A549 (cell line): Measurements from ENCODE around the gene TTC3. TPM values are rescaled to one million over a fixed set of nuclear protein-coding genes. Genes with fewer than 3 reads are reported as not detected.

Experiments used
- ATAC-seq, 2 experiments: fragments of 200-7000 bp in 1 of 2; fragments of >200 bp in 1 of 2; cut with Nextera tagmentation in 1 of 2; cut with Tn5 transposase in 1 of 2; 3 replicates each; pipeline versions ENCODE4 v1.8.0 to v1.9.1; 2018 to 2020; ENCODE audit warnings: mild to moderate bottlenecking in 1 of 2, moderate library complexity in 1 of 2
- CTCF ChIA-PET: fragments of 300-600 bp; sonication (Branson Sonifier 250); formaldehyde crosslinking; extraction: SDS; loops from one replicate; lab custom pipeline; 2021; ENCODE audit warnings: antibody characterized with exemption, inconsistent platforms; lab: Yijun Ruan, JAX
- POLR2A ChIA-PET: fragments of 350-600 bp; formaldehyde crosslinking; extraction: SDS; loops from one replicate; lab custom pipeline; 2021; ENCODE audit warnings: antibody characterized with exemption, inconsistent platforms; lab: Yijun Ruan, JAX
- DNase-seq, 2 experiments: peaks; one replicate each; pipeline versions ENCODE4 v3.0.0 to v3.0.0-alpha.2; 2011 to 2016; ENCODE audit warnings: low read depth in 1 of 2, low spot score in 1 of 2
- FAIRE-seq: peaks from 2 replicates; lab custom pipeline; 2011; peaks lifted over from hg19 to GRCh38; lab: Jason Lieb, UNC
- H3K27ac ChIP-seq, 2 experiments: fragments of >200 bp; sonication (Bioruptor Twin); formaldehyde crosslinking; 3 replicates each; pipeline ENCODE4 v1.5.1; 2016 to 2017
- H3K4me1 ChIP-seq: fragments of >200 bp; sonication (Bioruptor Twin); formaldehyde crosslinking; 3 replicates; pipeline ENCODE4 v1.6.1; 2016
- H3K4me2 ChIP-seq: fragments of >200 bp; sonication (Bioruptor Twin); formaldehyde crosslinking; 3 replicates; pipeline ENCODE4 v1.6.1; 2016
- H3K4me3 ChIP-seq: fragments of >200 bp; sonication (Bioruptor Twin); formaldehyde crosslinking; 3 replicates; pipeline ENCODE4 v1.5.1; 2016
- H3K9me3 ChIP-seq: fragments of >200 bp; sonication (Bioruptor Twin); formaldehyde crosslinking; 3 replicates; pipeline ENCODE4 v1.6.1; 2016
- CBX8 ChIP-seq: fragments of 200-600 bp; sonication (generic); IDR thresholded peaks from 2 replicates; pipeline ENCODE4 v1.6.1; 2016
- CEBPB ChIP-seq, 2 experiments: fragments of >200 bp in 1 of 2; sonication (Bioruptor Twin) in 1 of 2; formaldehyde crosslinking in 1 of 2; IDR thresholded peaks; 2 replicates each; pipeline ENCODE4 v1.6.1; 2012 to 2016
- CHD4 ChIP-seq: fragments of 200-600 bp; sonication (generic); IDR thresholded peaks from 2 replicates; pipeline ENCODE4 v1.6.1; 2016; ENCODE audit warnings: antibody characterized with exemption, mild to moderate bottlenecking, borderline replicate concordance
- ESRRA ChIP-seq: fragments of 150-350 bp; IDR thresholded peaks from 2 replicates; pipeline ENCODE4 v1.6.1; 2014; ENCODE audit warnings: mild to moderate bottlenecking, low read length, borderline replicate concordance
- FOSB ChIP-seq: fragments of 250-450 bp; sonication (Bioruptor Pico); IDR thresholded peaks from 2 replicates; pipeline ENCODE4 v1.5.0; 2020; ENCODE audit warnings: mild to moderate bottlenecking, moderate library complexity
- FOSL2 ChIP-seq, 2 experiments: fragments of 450-650 bp in 1 of 2; fragments of >200 bp in 1 of 2; sonication (Bioruptor Twin) in 1 of 2; formaldehyde crosslinking; IDR thresholded peaks; 2 replicates each; pipeline versions ENCODE4 v1.5.0 to v1.6.1; 2016 to 2020; ENCODE audit warnings: mild to moderate bottlenecking in 1 of 2, moderate library complexity in 1 of 2
- FOXS1 ChIP-seq: fragments of 250-450 bp; sonication (Bioruptor Pico); IDR thresholded peaks from 2 replicates; pipeline ENCODE4 v1.5.0; 2020; ENCODE audit warnings: mild to moderate bottlenecking, moderate library complexity
- GATA3 ChIP-seq: IDR thresholded peaks from 2 replicates; pipeline ENCODE4 v1.6.1; 2012; ENCODE audit warnings: borderline replicate concordance
- HDAC2 ChIP-seq: fragments of 200-600 bp; sonication (generic); IDR thresholded peaks from 2 replicates; pipeline ENCODE4 v1.6.1; 2016
- HOXA7 ChIP-seq: fragments of 250-450 bp; sonication (Bioruptor Pico); IDR thresholded peaks from 2 replicates; pipeline ENCODE4 v1.5.0; 2020; ENCODE audit warnings: mild to moderate bottlenecking, moderate library complexity
- HOXB5 ChIP-seq: fragments of 250-450 bp; sonication (Bioruptor Pico); IDR thresholded peaks from 2 replicates; pipeline ENCODE4 v1.5.0; 2020; ENCODE audit warnings: mild to moderate bottlenecking, moderate library complexity
- KDM5A ChIP-seq: fragments of 200-600 bp; sonication (generic); IDR thresholded peaks from 2 replicates; pipeline ENCODE4 v1.6.1; 2016; ENCODE audit warnings: antibody characterized with exemption, mild to moderate bottlenecking
- MAFK ChIP-seq: fragments of 450-650 bp; IDR thresholded peaks from 2 replicates; pipeline ENCODE4 v1.6.1; 2014; ENCODE audit not compliant: partially characterized antibody
- MAZ ChIP-seq: fragments of 150-350 bp; IDR thresholded peaks from 2 replicates; pipeline ENCODE4 v1.6.1; 2014; ENCODE audit warnings: antibody characterized with exemption, low read depth, low read length, borderline replicate concordance
- NR3C1 ChIP-seq: fragments of >200 bp; sonication (Bioruptor Twin); formaldehyde crosslinking; IDR thresholded peaks from 3 replicates; pipeline ENCODE4 v1.6.1; 2017
- PHF8 ChIP-seq: fragments of 200-600 bp; sonication (generic); IDR thresholded peaks from 2 replicates; pipeline ENCODE4 v1.6.1; 2016; ENCODE audit warnings: low read depth, mild to moderate bottlenecking, antibody characterized with exemption, moderate library complexity, borderline replicate concordance
- RAD21 ChIP-seq, 2 experiments: fragments of >200 bp in 1 of 2; sonication (Bioruptor Twin) in 1 of 2; formaldehyde crosslinking in 1 of 2; IDR thresholded peaks in 1 of 2; conservative IDR thresholded peaks in 1 of 2; 2 replicates in 1 of 2; 3 replicates in 1 of 2; pipeline ENCODE4 v1.6.1; 2012 to 2018; ENCODE audit warnings: inconsistent platforms in 1 of 2
- RARB ChIP-seq: fragments of 250-450 bp; sonication (Bioruptor Pico); IDR thresholded peaks from 2 replicates; pipeline ENCODE4 v1.8.0; 2021; ENCODE audit warnings: mild to moderate bottlenecking, moderate library complexity
- RFX5 ChIP-seq: fragments of 450-650 bp; IDR thresholded peaks from 2 replicates; pipeline ENCODE4 v1.7.1; 2014; ENCODE audit warnings: antibody characterized with exemption, mild to moderate bottlenecking, moderate library complexity
- RNF2 ChIP-seq: fragments of 200-600 bp; sonication (generic); IDR thresholded peaks from 2 replicates; pipeline ENCODE4 v1.6.1; 2016; ENCODE audit warnings: low read depth, mild to moderate bottlenecking, antibody characterized with exemption, moderate library complexity, borderline replicate concordance
- TFCP2L1 ChIP-seq: fragments of 250-450 bp; sonication (Bioruptor Pico); IDR thresholded peaks from 2 replicates; pipeline ENCODE4 v1.5.0; 2021; ENCODE audit warnings: mild to moderate bottlenecking
- TP53 ChIP-seq: fragments of 250-450 bp; sonication (Bioruptor Pico); IDR thresholded peaks from 2 replicates; pipeline ENCODE4 v1.5.0; 2021; ENCODE audit warnings: mild to moderate bottlenecking, moderate library complexity
- ZC3H11A ChIP-seq: fragments of 450-650 bp; IDR thresholded peaks from 2 replicates; pipeline ENCODE4 v1.6.1; 2014; ENCODE audit warnings: antibody characterized with exemption, mild to moderate bottlenecking
- ZSCAN20 ChIP-seq: fragments of 250-450 bp; sonication (Bioruptor Pico); IDR thresholded peaks from 2 replicates; pipeline ENCODE4 v1.8.0; 2022; ENCODE audit warnings: mild to moderate bottlenecking, moderate library complexity
- WGBS: methylation state at CpG from one replicate; pipeline ENCODE4 v1.1.6; 2017; ENCODE audit errors: missing lambda C conversion rate; 5-methylcytosine and 5-hydroxymethylcytosine counted together
- polyA plus RNA-seq, 4 experiments: library from polyadenylated mRNA; depleted of rRNA in 3 of 4; stranded (reverse); fragments of >200 nt; fragmentation: RNase III in 1 of 4; extraction: RNeasy Plus Mini Kit Qiagen cat#74134 plus additional on column Dnase treatment in 1 of 4; gene quantifications; 2 replicates in 3 of 4; 3 replicates in 1 of 4; pipeline ENCODE4 v1.2.3, GENCODE V29; 2011 to 2017
- TF ChIP-seq, protein P1 (sequence below): IDR thresholded peaks from 2 replicates; pipeline ENCODE4 v1.6.1; 2012
- TF ChIP-seq, protein P2 (sequence below): fragments of 150-350 bp; IDR thresholded peaks from 2 replicates; pipeline ENCODE4 v1.6.1; 2014; ENCODE audit warnings: low read depth, mild to moderate bottlenecking, low read length
- TF ChIP-seq, protein P3 (sequence below): IDR thresholded peaks from 2 replicates; pipeline ENCODE4 v1.6.1; 2012; ENCODE audit warnings: low read depth, borderline replicate concordance
- TF ChIP-seq, protein P4 (sequence below): fragments of 200-600 bp; sonication (generic); IDR thresholded peaks from 2 replicates; pipeline ENCODE4 v1.6.1; 2016; ENCODE audit warnings: antibody characterized with exemption, mild to moderate bottlenecking, moderate library complexity

Gene TTC3
- polyA plus RNA-seq, 2 of the 4 experiments (the other 2 are of a cell fraction) = 34.2 to 62.2 TPM

DNA sequence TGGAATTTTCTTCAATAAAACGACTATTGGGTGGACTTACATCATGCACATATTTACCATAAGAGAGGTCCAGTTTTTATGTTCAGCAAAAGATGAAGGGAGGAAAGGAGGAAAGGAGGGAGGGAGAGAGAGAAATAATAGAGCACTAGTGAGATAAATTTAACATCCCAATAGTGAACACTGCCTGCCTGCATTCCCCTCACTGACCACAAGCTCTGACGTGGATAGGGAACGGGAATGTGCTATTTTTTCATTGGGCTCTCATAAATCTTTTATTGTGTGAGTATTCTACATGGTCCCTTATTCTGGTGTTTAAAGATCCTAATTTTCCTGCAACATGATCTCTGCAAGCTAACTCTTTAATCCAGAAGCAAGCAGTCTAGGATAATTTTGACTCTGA lies 82.1 kb downstream of the TTC3 start:
- Histone ChIP-seq H3K4me2 (no peak overlapping the region), H3K4me1 (no peaks in the 10 kb centered on the region), H3K9me3 (no peaks in the 10 kb centered on the region), H3K27ac (no peak overlapping the region), H3K4me3 (no peak overlapping the region)
- DNase-seq = no peak
- no peak for ATAC-seq
- ChIA-PET CTCF (no interaction called here), POLR2A (no interaction called here)
- 83% methylated on average over 3 of the region's 3 CpGs for WGBS
- FAIRE-seq = no peak
- TF ChIP-seq RFX5 = no peak
- TF ChIP-seq CBX8 = no peak
- no peak for TF ChIP-seq ZSCAN20 (CRISPR knock-in tag)
- TF ChIP-seq TFCP2L1 (CRISPR knock-in tag) = no peak
- TF ChIP-seq GATA3 = no peak
- TF ChIP-seq FOSB (CRISPR knock-in tag) = no peak
- TF ChIP-seq HOXA7 (CRISPR knock-in tag) = no peak
- TF ChIP-seq RARB = no peak
- TF ChIP-seq NR3C1 = no peak
- no peak for TF ChIP-seq RNF2
- no peak for TF ChIP-seq TP53 (CRISPR knock-in tag)
- no peak for TF ChIP-seq PHF8
- TF ChIP-seq CHD4 = no peak
- TF ChIP-seq, protein P1, sequence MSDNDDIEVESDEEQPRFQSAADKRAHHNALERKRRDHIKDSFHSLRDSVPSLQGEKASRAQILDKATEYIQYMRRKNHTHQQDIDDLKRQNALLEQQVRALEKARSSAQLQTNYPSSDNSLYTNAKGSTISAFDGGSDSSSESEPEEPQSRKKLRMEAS = no peak
- TF ChIP-seq KDM5A = no peak
- TF ChIP-seq ZC3H11A = no peak
- no peak for TF ChIP-seq MAFK
- no peak for TF ChIP-seq FOXS1 (CRISPR knock-in tag)
- TF ChIP-seq, protein P2, sequence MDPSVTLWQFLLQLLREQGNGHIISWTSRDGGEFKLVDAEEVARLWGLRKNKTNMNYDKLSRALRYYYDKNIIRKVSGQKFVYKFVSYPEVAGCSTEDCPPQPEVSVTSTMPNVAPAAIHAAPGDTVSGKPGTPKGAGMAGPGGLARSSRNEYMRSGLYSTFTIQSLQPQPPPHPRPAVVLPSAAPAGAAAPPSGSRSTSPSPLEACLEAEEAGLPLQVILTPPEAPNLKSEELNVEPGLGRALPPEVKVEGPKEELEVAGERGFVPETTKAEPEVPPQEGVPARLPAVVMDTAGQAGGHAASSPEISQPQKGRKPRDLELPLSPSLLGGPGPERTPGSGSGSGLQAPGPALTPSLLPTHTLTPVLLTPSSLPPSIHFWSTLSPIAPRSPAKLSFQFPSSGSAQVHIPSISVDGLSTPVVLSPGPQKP = no peak
- TF ChIP-seq, protein P3, sequence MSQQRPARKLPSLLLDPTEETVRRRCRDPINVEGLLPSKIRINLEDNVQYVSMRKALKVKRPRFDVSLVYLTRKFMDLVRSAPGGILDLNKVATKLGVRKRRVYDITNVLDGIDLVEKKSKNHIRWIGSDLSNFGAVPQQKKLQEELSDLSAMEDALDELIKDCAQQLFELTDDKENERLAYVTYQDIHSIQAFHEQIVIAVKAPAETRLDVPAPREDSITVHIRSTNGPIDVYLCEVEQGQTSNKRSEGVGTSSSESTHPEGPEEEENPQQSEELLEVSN = no peak

DNA sequence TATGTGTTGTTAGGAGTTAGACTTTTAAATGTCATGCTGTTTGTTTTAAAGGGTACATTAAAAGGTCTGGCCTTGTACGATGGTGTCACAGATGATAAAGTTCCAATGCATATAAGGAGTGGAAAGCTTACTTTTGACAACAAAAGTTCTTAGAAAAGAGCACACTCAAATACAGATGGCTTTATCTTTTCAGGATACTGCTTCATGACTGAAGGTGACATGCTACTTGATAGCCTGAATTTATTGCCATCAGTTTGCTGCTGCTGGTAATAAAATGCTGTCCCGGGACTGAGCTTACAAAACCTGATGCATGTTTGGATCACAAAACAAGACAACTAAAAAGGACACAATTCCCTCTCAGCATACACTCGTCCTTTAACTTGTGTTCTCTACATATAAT lies 84.9 kb downstream of the TTC3 start:
- H3K27ac ChIP-seq = no peak overlapping the region
- H3K4me3 ChIP-seq = no peak overlapping the region
- no peak for TF ChIP-seq ESRRA
- TF ChIP-seq HOXB5 (CRISPR knock-in tag) = no peak
- no peak for TF ChIP-seq FOSL2 (IDR thresholded peaks at IDR 0.05)
- TF ChIP-seq FOSL2 (CRISPR knock-in tag; IDR thresholded peaks at IDR 0.05) = no peak
- TF ChIP-seq HDAC2 = no peak
- no peak for TF ChIP-seq RAD21 (conservative IDR thresholded peaks at IDR 0.05 in 1 of 2, IDR thresholded peaks at IDR 0.05 in 1 of 2)
- TF ChIP-seq MAZ = no peak
- TF ChIP-seq, protein P4, sequence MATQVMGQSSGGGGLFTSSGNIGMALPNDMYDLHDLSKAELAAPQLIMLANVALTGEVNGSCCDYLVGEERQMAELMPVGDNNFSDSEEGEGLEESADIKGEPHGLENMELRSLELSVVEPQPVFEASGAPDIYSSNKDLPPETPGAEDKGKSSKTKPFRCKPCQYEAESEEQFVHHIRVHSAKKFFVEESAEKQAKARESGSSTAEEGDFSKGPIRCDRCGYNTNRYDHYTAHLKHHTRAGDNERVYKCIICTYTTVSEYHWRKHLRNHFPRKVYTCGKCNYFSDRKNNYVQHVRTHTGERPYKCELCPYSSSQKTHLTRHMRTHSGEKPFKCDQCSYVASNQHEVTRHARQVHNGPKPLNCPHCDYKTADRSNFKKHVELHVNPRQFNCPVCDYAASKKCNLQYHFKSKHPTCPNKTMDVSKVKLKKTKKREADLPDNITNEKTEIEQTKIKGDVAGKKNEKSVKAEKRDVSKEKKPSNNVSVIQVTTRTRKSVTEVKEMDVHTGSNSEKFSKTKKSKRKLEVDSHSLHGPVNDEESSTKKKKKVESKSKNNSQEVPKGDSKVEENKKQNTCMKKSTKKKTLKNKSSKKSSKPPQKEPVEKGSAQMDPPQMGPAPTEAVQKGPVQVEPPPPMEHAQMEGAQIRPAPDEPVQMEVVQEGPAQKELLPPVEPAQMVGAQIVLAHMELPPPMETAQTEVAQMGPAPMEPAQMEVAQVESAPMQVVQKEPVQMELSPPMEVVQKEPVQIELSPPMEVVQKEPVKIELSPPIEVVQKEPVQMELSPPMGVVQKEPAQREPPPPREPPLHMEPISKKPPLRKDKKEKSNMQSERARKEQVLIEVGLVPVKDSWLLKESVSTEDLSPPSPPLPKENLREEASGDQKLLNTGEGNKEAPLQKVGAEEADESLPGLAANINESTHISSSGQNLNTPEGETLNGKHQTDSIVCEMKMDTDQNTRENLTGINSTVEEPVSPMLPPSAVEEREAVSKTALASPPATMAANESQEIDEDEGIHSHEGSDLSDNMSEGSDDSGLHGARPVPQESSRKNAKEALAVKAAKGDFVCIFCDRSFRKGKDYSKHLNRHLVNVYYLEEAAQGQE = no peak
- no peak for TF ChIP-seq CEBPB (IDR thresholded peaks at IDR 0.05)
- TF ChIP-seq CBX8 = no peak
- ATAC-seq = no peak
- FAIRE-seq = no peak
- no peak overlapping the region for H3K4me2 ChIP-seq
- no peaks in the 10 kb centered on the region for H3K4me1 ChIP-seq
- ChIA-PET POLR2A (no interaction called here), CTCF (interaction anchor here (0.9 to 1.3 kb wide), 2 partner anchors 16 to 35 kb away, joined by 3 read pairs; no protein-coding TSS in a partner anchor)
- no peaks in the 10 kb centered on the region for H3K9me3 ChIP-seq
- no peak for DNase-seq
- WGBS = 90% methylated on average over 3 of the region's 3 CpGs
